Measurements from ENCODE around the gene PREX1. TPM values are rescaled to one million over a fixed set of nuclear protein-coding genes. Genes with fewer than 3 reads are reported as not detected.
A peak's percentile ranks its signal among the peaks of the same experiment; 100 is the strongest.

The PREX1 gene
- total and polyA plus RNA-seq, 2 experiments from 2014 or later, result 2.4 to 10.3 TPM

GRCh38 chr20:48681873-48682426 lies 145.8 kb downstream of the PREX1 start:
- H3K27ac ChIP-seq (ENCODE audit: low read depth), result peak overlapping the region; percentile 70
- H3K9me2 ChIP-seq (ENCODE audit: insufficient read depth), result no peaks in the 10 kb centered on the region
- H3F3A ChIP-seq (replicated peaks; ENCODE audit: low read depth), result no peaks in the 10 kb centered on the region
- H4K20me1 ChIP-seq (replicated peaks; ENCODE audit: insufficient read depth), result no peaks in the 10 kb centered on the region
- no peaks in the 10 kb centered on the region for H3K27me3 ChIP-seq (ENCODE audit: insufficient read depth)
- Mint-ChIP-seq H3K27ac (no peak overlapping the region), H3K4me3 (no peak overlapping the region), H3K36me3 (ENCODE audit: low read depth) (no peaks in the 10 kb centered on the region; the same call in 2 of the 3 replicates), H3K4me1 (peaks cover 14% of the 10 kb centered on the region), H3K9me3 (no peaks in the 10 kb centered on the region; the same call in 2 of the 3 replicates), H3K27me3 (ENCODE audit: insufficient read depth, low read depth, poor library complexity) (peaks cover 2% of the 10 kb centered on the region)
- H3K79me2 ChIP-seq (replicated peaks; ENCODE audit: insufficient read depth), result no peaks in the 10 kb centered on the region
- peak overlapping the region; percentile 72; the same call in 1 of the 2 replicates for H2AFZ ChIP-seq
- H3K4me1 ChIP-seq (ENCODE audit: insufficient read depth), result peaks cover 17% of the 10 kb centered on the region
- no peaks in the 10 kb centered on the region for H3K36me3 ChIP-seq (ENCODE audit: insufficient read depth)
- ATAC-seq (no peak), DNase-seq (ENCODE audit: low spot score) (no peak)
- peak overlapping the region; percentile 73 for H3K4me2 ChIP-seq
- no peak overlapping the region for H3K4me3 ChIP-seq
- no peak for TF ChIP-seq ZNF331 (CRISPR knock-in tag; IDR thresholded peaks at IDR 0.05; ENCODE audit: low read depth)
- TF ChIP-seq ZNF114 (CRISPR knock-in tag; IDR thresholded peaks at IDR 0.05), result no peak
- no peak for TF ChIP-seq JUNB (IDR thresholded peaks at IDR 0.05; ENCODE audit: unreplicated experiment)
- TF ChIP-seq EZH2 (IDR thresholded peaks at IDR 0.05; ENCODE audit: low read depth, unreplicated experiment), result no peak
- no peak for TF ChIP-seq CTCF (conservative IDR thresholded peaks at IDR 0.05; ENCODE audit: low read depth in 2 of 2)
- TF ChIP-seq EZH2phosphoT487 (IDR thresholded peaks at IDR 0.05; ENCODE audit: unreplicated experiment), result no peak
- no peak for TF ChIP-seq NANOG (IDR thresholded peaks at IDR 0.05; ENCODE audit: borderline replicate concordance)
- no peak for TF ChIP-seq POLR2AphosphoS5 (IDR thresholded peaks at IDR 0.05; ENCODE audit: low read depth)
- TF ChIP-seq REST (IDR thresholded peaks at IDR 0.05; ENCODE audit: unreplicated experiment), result no peak
- no peak for TF ChIP-seq CREB1 (CRISPR knock-in tag; IDR thresholded peaks at IDR 0.05; ENCODE audit: low read depth)
- no peak for TF ChIP-seq ZNF462 (CRISPR knock-in tag; IDR thresholded peaks at IDR 0.05)
- no peak for TF ChIP-seq STAT1 (IDR thresholded peaks at IDR 0.05; ENCODE audit: unreplicated experiment)
- TF ChIP-seq ETS1 (IDR thresholded peaks at IDR 0.05), result no peak
